Measurements from ENCODE around the gene PANX1.
A peak's percentile ranks its signal among the peaks of the same experiment; 100 is the strongest.

The PANX1 gene

DNA sequence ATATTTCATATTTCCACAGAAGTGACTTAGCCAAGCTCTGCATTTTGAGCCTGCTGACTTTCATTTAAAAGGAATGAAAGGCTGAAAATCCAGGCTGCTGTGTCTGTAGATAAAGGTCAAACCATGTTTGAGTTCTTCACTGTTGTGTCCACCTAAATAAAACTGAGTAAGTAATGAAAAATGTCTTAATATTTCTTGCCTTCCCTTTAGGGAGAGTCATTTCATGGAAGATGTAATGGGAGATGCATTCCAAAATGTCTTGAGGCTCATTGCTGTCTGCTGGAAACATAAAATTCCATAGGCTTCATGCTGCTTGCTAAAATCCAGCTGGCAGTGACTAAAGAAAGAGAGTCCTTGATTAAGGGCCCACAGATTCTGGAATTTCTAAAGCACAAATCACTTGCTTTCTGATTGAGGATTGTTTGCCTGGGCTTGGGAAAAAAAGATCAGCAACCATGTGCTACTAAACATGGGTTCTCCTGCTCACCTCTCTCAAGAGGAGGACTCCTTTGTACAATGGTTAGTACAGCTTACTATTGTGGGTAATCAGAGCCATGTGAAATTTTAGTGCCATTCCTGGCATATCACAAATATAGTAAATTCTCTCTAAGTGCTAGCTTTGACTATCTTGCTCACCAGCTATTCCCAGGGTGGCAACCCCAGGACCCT lies 56.9 kb downstream of the PANX1 start:
- Mint-ChIP-seq H3K27me3 (ENCODE audit: low read depth) (peaks cover 3% of the 10 kb centered on the region), H3K27ac (peak overlapping the region; percentile 70 to 97 (median 81)), H3K9me3 (peaks cover 4% of the 10 kb centered on the region), H3K4me1 (peaks cover 54% of the 10 kb centered on the region), H3K4me3 (peak overlapping the region in 2 of 3 experiments; percentile 2 to 12), H3K36me3 (ENCODE audit: low read depth) (peaks cover 22% of the 10 kb centered on the region)
- TF ChIP-seq, protein P1, sequence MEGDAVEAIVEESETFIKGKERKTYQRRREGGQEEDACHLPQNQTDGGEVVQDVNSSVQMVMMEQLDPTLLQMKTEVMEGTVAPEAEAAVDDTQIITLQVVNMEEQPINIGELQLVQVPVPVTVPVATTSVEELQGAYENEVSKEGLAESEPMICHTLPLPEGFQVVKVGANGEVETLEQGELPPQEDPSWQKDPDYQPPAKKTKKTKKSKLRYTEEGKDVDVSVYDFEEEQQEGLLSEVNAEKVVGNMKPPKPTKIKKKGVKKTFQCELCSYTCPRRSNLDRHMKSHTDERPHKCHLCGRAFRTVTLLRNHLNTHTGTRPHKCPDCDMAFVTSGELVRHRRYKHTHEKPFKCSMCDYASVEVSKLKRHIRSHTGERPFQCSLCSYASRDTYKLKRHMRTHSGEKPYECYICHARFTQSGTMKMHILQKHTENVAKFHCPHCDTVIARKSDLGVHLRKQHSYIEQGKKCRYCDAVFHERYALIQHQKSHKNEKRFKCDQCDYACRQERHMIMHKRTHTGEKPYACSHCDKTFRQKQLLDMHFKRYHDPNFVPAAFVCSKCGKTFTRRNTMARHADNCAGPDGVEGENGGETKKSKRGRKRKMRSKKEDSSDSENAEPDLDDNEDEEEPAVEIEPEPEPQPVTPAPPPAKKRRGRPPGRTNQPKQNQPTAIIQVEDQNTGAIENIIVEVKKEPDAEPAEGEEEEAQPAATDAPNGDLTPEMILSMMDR (IDR thresholded peaks at IDR 0.05; ENCODE audit: unreplicated experiment in 3 of 3), result no peak

DNA sequence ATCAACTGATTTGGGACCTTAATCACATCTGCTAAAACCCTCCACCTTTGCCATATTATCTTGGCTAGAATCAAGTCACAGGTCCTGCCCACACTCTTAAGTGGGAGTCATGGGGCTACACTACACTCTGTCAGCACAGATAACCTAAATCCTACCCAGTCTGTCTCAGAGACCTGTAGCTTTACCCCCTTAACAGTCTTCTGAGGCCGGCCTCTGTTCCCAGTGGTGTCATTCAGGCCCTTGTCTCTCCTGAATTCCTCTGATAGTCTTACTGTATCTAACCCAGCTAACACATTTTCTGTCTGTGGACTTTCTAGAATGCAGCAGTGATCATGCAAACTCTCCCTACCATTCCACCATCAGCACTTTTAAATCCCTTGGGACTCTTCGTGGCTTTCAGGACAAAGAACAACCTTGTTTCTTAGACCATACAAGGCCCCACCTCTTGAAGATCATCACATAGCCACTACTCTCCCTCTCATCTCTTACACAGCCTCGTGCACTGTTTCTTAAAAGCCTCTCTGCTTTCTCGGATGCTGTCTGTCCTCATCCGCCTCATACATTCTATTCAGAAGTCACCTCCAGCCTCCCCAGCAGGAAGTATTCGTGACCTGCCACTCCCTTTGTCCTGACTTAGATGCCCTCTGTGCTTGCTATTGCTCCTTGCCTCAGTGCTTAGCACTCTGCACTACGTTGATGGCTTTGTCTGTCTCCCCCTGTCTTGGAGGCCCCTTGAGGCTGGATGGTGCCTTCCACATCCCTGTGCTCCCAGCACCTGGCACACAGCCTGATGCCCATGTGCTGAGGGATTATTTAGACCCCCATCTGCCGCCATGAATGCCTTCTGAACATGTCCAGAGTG lies 57.9 kb downstream of the PANX1 start:
- Mint-ChIP-seq H3K27me3 (ENCODE audit: low read depth) (peaks cover 3% of the 10 kb centered on the region), H3K4me3 (no peak overlapping the region), H3K4me1 (peaks cover 50% of the 10 kb centered on the region), H3K36me3 (ENCODE audit: low read depth) (peaks cover 17% of the 10 kb centered on the region), H3K9me3 (peaks cover 4% of the 10 kb centered on the region), H3K27ac (peak overlapping the region; percentile 70 to 97 (median 81))
- TF ChIP-seq, protein P1 (IDR thresholded peaks at IDR 0.05; ENCODE audit: unreplicated experiment in 3 of 3), result no peak

DNA sequence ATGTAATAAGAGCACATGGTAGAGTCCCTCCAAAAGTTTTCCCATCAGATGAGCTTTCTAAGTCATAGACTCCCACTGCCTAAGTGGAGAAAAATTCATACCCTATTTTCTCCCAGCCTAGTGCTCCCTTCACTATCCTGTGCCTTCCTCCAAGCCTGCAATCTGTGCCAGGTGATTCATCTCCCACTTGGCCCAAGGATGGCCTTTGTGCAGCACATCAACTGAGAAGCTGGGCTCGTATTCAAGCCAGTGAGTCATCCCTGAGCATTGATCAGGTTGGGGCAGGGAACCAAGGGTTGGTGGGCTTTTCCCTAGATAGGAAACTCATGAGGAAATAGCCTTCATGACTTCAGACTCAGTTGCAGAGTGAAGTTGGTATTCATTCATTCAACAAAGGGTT lies 64.6 kb downstream of the PANX1 start:
- Mint-ChIP-seq H3K4me3 (no peak overlapping the region), H3K27ac (no peak overlapping the region), H3K27me3 (ENCODE audit: low read depth) (no peaks in the 10 kb centered on the region), H3K36me3 (ENCODE audit: low read depth) (peaks cover 3% of the 10 kb centered on the region), H3K4me1 (peaks cover 2% of the 10 kb centered on the region), H3K9me3 (peaks cover 4% of the 10 kb centered on the region)
- TF ChIP-seq, protein P1 (IDR thresholded peaks at IDR 0.05; ENCODE audit: unreplicated experiment in 3 of 3), result no peak

DNA sequence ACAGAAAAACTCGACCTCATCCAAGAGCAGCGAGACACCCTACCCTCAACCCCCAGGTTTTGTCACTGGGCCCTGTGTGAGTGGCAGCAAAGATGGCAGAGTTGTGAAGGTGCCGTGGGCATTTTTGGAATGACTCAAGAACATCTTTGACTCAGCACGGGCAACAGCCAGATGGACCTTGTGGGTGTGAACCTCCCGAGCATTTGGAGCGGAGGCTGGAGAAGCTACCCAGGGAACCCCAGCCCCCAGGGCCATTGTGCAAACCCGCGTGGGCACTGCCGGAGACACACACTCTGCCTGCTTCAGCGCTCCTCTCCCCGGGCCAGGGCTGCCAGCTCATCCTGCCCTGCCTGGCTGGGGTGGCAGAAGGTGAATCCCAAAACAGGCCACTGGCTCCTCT lies 66.1 kb downstream of the PANX1 start:
- H3K9me3 Mint-ChIP-seq, result no peaks in the 10 kb centered on the region
- no peaks in the 10 kb centered on the region for H3K27me3 Mint-ChIP-seq (ENCODE audit: low read depth)
- no peaks in the 10 kb centered on the region for H3K36me3 Mint-ChIP-seq (ENCODE audit: low read depth)
- no peak overlapping the region for H3K27ac Mint-ChIP-seq
- no peak overlapping the region for H3K4me3 Mint-ChIP-seq
- TF ChIP-seq, protein P1 (IDR thresholded peaks at IDR 0.05; ENCODE audit: unreplicated experiment in 3 of 3), result no peak
- H3K4me1 Mint-ChIP-seq, result no peaks in the 10 kb centered on the region

DNA sequence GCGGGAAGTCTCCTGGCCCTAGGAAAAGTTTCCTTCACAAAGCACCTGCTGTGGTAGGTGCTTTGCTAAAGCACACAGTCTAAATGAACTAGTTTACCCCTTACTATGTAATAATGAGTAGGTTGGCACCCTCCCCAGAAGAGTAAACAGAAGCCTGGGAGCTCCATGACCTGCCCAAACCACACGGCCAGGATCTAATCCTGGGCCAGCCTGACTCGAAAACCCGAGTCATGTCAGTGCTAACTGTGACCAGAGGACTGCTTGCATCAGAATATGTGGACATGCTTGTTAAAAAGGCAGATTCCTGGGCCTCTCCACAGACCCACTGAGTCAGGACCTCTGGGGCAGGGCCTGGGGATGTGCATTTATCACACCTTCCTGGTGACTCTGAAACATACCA lies 67.7 kb downstream of the PANX1 start:
- TF ChIP-seq, protein P1 (IDR thresholded peaks at IDR 0.05; ENCODE audit: unreplicated experiment in 3 of 3), result no peak
- no peaks in the 10 kb centered on the region for H3K27me3 Mint-ChIP-seq (ENCODE audit: low read depth)
- no peak overlapping the region for H3K27ac Mint-ChIP-seq
- no peaks in the 10 kb centered on the region for H3K36me3 Mint-ChIP-seq (ENCODE audit: low read depth)
- H3K9me3 Mint-ChIP-seq, result no peaks in the 10 kb centered on the region
- H3K4me3 Mint-ChIP-seq, result no peak overlapping the region
- H3K4me1 Mint-ChIP-seq, result peaks cover 5% of the 10 kb centered on the region
